ENCODE data around the gene PTCH2.

The PTCH2 gene

GRCh38 chr1:44808063-44808937, 34.8 kb downstream of the PTCH2 start, which contains the start of gene BTBD19:
TSS of gene BTBD19 (plus strand) at chr1:44808523. CDS start at chr1:44808821, 298 bp downstream.
- H3K36me3 ChIP-seq (ENCODE audit: control insufficient read depth in 2 of 2, insufficient read depth in 2 of 2, low read length in 2 of 2) = peaks cover 10 to 15% of the 10 kb centered on the region in 2 donors
- no peaks in the 10 kb centered on the region for H3K27me3 ChIP-seq (ENCODE audit: control insufficient read depth in 1 of 2, insufficient read depth in 2 of 2, low read length in 2 of 2)
- peak within 1 kb of the TSS; percentile 43 to 63 for H3K4me3 ChIP-seq (ENCODE audit: low read length in 2 of 2)
- H3K9ac ChIP-seq (ENCODE audit: low read length in 2 of 2) = peak within 1 kb of the TSS; percentile 83 to 84
- H3K9me3 ChIP-seq (ENCODE audit: control insufficient read depth in 2 of 2, low read length in 2 of 2) = no peaks in the 10 kb centered on the region
- H3K27ac ChIP-seq (ENCODE audit: low read length) = peak within 1 kb of the TSS; percentile 98
- peaks cover 71% of the 10 kb centered on the region for H3K4me1 ChIP-seq (ENCODE audit: control insufficient read depth, insufficient read depth, low read length)

- Histone ChIP-seq H3K9me3 (ENCODE audit: control insufficient read depth in 2 of 2, low read length in 2 of 2) (no peaks in the 10 kb centered on the region), H3K36me3 (ENCODE audit: control insufficient read depth in 2 of 2, insufficient read depth in 2 of 2, low read length in 2 of 2) (peaks cover 11 to 18% of the 10 kb centered on the region in 2 donors), H3K27ac (ENCODE audit: low read length) (peak overlapping the region; percentile 98), H3K9ac (ENCODE audit: low read length in 2 of 2) (peak overlapping the region; percentile 83 to 84), H3K27me3 (ENCODE audit: control insufficient read depth in 1 of 2, insufficient read depth in 2 of 2, low read length in 2 of 2) (no peaks in the 10 kb centered on the region), H3K4me3 (ENCODE audit: low read length in 2 of 2) (peak overlapping the region; percentile 43 to 63), H3K4me1 (ENCODE audit: control insufficient read depth, insufficient read depth, low read length) (peaks cover 66% of the 10 kb centered on the region)
Measured at GRCh38 chr1:44807364-44808062, 35.5 kb downstream of the PTCH2 start.

- peak within 1 kb of the TSS; percentile 98 for H3K27ac ChIP-seq (ENCODE audit: low read length)
- peak within 1 kb of the TSS; percentile 43 to 63 for H3K4me3 ChIP-seq (ENCODE audit: low read length in 2 of 2)
- H3K4me1 ChIP-seq (ENCODE audit: control insufficient read depth, insufficient read depth, low read length) = peaks cover 72% of the 10 kb centered on the region
- H3K9ac ChIP-seq (ENCODE audit: low read length in 2 of 2) = peak within 1 kb of the TSS; percentile 83 to 84
- no peaks in the 10 kb centered on the region for H3K9me3 ChIP-seq (ENCODE audit: control insufficient read depth in 2 of 2, low read length in 2 of 2)
- peaks cover 11 to 18% of the 10 kb centered on the region in 2 donors for H3K36me3 ChIP-seq (ENCODE audit: control insufficient read depth in 2 of 2, insufficient read depth in 2 of 2, low read length in 2 of 2)
- H3K27me3 ChIP-seq (ENCODE audit: control insufficient read depth in 1 of 2, insufficient read depth in 2 of 2, low read length in 2 of 2) = no peaks in the 10 kb centered on the region
Measured at GRCh38 chr1:44806704-44807363, 36.2 kb downstream of the PTCH2 start, which contains the start of gene DYNLT4. TSS of gene DYNLT4 (minus strand) at chr1:44807351. CDS start at chr1:44806668, 683 bp downstream.

- no peak overlapping the region for H3K4me3 ChIP-seq (ENCODE audit: low read length in 2 of 2)
- peaks cover 71% of the 10 kb centered on the region for H3K4me1 ChIP-seq (ENCODE audit: control insufficient read depth, insufficient read depth, low read length)
- H3K27me3 ChIP-seq (ENCODE audit: control insufficient read depth in 1 of 2, insufficient read depth in 2 of 2, low read length in 2 of 2) = no peaks in the 10 kb centered on the region
- peak overlapping the region in 1 of 2 donors; percentile 83 for H3K9ac ChIP-seq (ENCODE audit: low read length in 2 of 2)
- H3K27ac ChIP-seq (ENCODE audit: low read length) = peak overlapping the region; percentile 98
- H3K9me3 ChIP-seq (ENCODE audit: control insufficient read depth in 2 of 2, low read length in 2 of 2) = no peaks in the 10 kb centered on the region
- peaks cover 11 to 18% of the 10 kb centered on the region in 2 donors for H3K36me3 ChIP-seq (ENCODE audit: control insufficient read depth in 2 of 2, insufficient read depth in 2 of 2, low read length in 2 of 2)
Measured at GRCh38 chr1:44806025-44806703, 36.9 kb downstream of the PTCH2 start.

- Histone ChIP-seq H3K9me3 (ENCODE audit: control insufficient read depth in 2 of 2, low read length in 2 of 2) (no peaks in the 10 kb centered on the region), H3K4me3 (ENCODE audit: low read length in 2 of 2) (no peak overlapping the region), H3K36me3 (ENCODE audit: control insufficient read depth in 2 of 2, insufficient read depth in 2 of 2, low read length in 2 of 2) (peaks cover 11 to 18% of the 10 kb centered on the region in 2 donors), H3K4me1 (ENCODE audit: control insufficient read depth, insufficient read depth, low read length) (peaks cover 72% of the 10 kb centered on the region), H3K27ac (ENCODE audit: low read length) (no peak overlapping the region), H3K27me3 (ENCODE audit: control insufficient read depth in 1 of 2, insufficient read depth in 2 of 2, low read length in 2 of 2) (no peaks in the 10 kb centered on the region), H3K9ac (ENCODE audit: low read length in 2 of 2) (no peak overlapping the region)
Measured at GRCh38 chr1:44805311-44806024, 37.6 kb downstream of the PTCH2 start.

GRCh38 chr1:44803312-44804095, 39.5 kb downstream of the PTCH2 start:
- H3K4me1 ChIP-seq (ENCODE audit: control insufficient read depth, insufficient read depth, low read length) = peaks cover 60% of the 10 kb centered on the region
- no peak overlapping the region for H3K4me3 ChIP-seq (ENCODE audit: low read length in 2 of 2)
- H3K27me3 ChIP-seq (ENCODE audit: control insufficient read depth in 1 of 2, insufficient read depth in 2 of 2, low read length in 2 of 2) = no peaks in the 10 kb centered on the region
- peaks cover 11 to 18% of the 10 kb centered on the region in 2 donors for H3K36me3 ChIP-seq (ENCODE audit: control insufficient read depth in 2 of 2, insufficient read depth in 2 of 2, low read length in 2 of 2)
- H3K27ac ChIP-seq (ENCODE audit: low read length) = no peak overlapping the region
- no peak overlapping the region for H3K9ac ChIP-seq (ENCODE audit: low read length in 2 of 2)
- H3K9me3 ChIP-seq (ENCODE audit: control insufficient read depth in 2 of 2, low read length in 2 of 2) = no peaks in the 10 kb centered on the region

GRCh38 chr1:44803062-44803311, 40.1 kb downstream of the PTCH2 start:
- Histone ChIP-seq H3K27me3 (ENCODE audit: control insufficient read depth in 1 of 2, insufficient read depth in 2 of 2, low read length in 2 of 2) (no peaks in the 10 kb centered on the region), H3K9ac (ENCODE audit: low read length in 2 of 2) (no peak overlapping the region), H3K36me3 (ENCODE audit: control insufficient read depth in 2 of 2, insufficient read depth in 2 of 2, low read length in 2 of 2) (peaks cover 11 to 18% of the 10 kb centered on the region in 2 donors), H3K4me1 (ENCODE audit: control insufficient read depth, insufficient read depth, low read length) (peaks cover 55% of the 10 kb centered on the region), H3K9me3 (ENCODE audit: control insufficient read depth in 2 of 2, low read length in 2 of 2) (no peaks in the 10 kb centered on the region), H3K27ac (ENCODE audit: low read length) (no peak overlapping the region), H3K4me3 (ENCODE audit: low read length in 2 of 2) (no peak overlapping the region)

- Histone ChIP-seq H3K27me3 (ENCODE audit: control insufficient read depth in 1 of 2, insufficient read depth in 2 of 2, low read length in 2 of 2) (no peaks in the 10 kb centered on the region), H3K27ac (ENCODE audit: low read length) (no peak overlapping the region), H3K4me3 (ENCODE audit: low read length in 2 of 2) (peak overlapping the region; percentile 34 to 60), H3K36me3 (ENCODE audit: control insufficient read depth in 2 of 2, insufficient read depth in 2 of 2, low read length in 2 of 2) (peaks cover 11 to 18% of the 10 kb centered on the region in 2 donors), H3K9me3 (ENCODE audit: control insufficient read depth in 2 of 2, low read length in 2 of 2) (no peaks in the 10 kb centered on the region), H3K4me1 (ENCODE audit: control insufficient read depth, insufficient read depth, low read length) (peaks cover 50% of the 10 kb centered on the region), H3K9ac (ENCODE audit: low read length in 2 of 2) (peak overlapping the region; percentile 39 to 47)
Measured at GRCh38 chr1:44802306-44803061, 40.6 kb downstream of the PTCH2 start.
